ENCODE results near the gene BCDIN3D. TPM values are rescaled to one million over a fixed set of nuclear protein-coding genes. Genes with fewer than 3 reads are reported as not detected.

BCDIN3D gene
- total RNA-seq, 1 experiment from 2014 or later = 4.8 TPM

DNA sequence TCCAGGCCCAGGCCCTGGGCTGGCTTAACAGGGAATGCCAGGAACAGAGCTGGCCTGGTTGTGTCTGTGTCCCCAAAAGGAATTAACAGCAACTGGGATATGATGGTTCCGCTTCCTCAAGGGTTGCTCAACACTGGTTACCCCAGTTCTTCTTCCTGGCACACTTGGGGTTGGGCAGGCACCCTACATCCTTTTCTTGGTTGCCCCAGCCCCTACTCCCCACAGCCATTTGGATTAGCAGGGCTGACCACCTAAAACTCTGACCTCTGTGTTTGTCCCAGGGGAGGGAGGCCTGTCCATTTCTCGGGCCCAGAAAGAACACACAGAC lies 45.5 kb downstream of the BCDIN3D start:
- CTCF ChIA-PET = no interaction called here
- TF ChIP-seq TCF7L2 (IDR thresholded peaks at IDR 0.05; ENCODE audit: low read depth, low read length) (no peak), POLR2AphosphoS5 (IDR thresholded peaks at IDR 0.05; ENCODE audit: low read depth, low read length) (no peak), SIN3A (IDR thresholded peaks at IDR 0.05; ENCODE audit: borderline replicate concordance, insufficient read depth, low read depth, low read length) (no peak)
- TF ChIP-seq, protein P1, sequence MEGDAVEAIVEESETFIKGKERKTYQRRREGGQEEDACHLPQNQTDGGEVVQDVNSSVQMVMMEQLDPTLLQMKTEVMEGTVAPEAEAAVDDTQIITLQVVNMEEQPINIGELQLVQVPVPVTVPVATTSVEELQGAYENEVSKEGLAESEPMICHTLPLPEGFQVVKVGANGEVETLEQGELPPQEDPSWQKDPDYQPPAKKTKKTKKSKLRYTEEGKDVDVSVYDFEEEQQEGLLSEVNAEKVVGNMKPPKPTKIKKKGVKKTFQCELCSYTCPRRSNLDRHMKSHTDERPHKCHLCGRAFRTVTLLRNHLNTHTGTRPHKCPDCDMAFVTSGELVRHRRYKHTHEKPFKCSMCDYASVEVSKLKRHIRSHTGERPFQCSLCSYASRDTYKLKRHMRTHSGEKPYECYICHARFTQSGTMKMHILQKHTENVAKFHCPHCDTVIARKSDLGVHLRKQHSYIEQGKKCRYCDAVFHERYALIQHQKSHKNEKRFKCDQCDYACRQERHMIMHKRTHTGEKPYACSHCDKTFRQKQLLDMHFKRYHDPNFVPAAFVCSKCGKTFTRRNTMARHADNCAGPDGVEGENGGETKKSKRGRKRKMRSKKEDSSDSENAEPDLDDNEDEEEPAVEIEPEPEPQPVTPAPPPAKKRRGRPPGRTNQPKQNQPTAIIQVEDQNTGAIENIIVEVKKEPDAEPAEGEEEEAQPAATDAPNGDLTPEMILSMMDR (IDR thresholded peaks at IDR 0.05) = no peak
- TF ChIP-seq, protein P2, sequence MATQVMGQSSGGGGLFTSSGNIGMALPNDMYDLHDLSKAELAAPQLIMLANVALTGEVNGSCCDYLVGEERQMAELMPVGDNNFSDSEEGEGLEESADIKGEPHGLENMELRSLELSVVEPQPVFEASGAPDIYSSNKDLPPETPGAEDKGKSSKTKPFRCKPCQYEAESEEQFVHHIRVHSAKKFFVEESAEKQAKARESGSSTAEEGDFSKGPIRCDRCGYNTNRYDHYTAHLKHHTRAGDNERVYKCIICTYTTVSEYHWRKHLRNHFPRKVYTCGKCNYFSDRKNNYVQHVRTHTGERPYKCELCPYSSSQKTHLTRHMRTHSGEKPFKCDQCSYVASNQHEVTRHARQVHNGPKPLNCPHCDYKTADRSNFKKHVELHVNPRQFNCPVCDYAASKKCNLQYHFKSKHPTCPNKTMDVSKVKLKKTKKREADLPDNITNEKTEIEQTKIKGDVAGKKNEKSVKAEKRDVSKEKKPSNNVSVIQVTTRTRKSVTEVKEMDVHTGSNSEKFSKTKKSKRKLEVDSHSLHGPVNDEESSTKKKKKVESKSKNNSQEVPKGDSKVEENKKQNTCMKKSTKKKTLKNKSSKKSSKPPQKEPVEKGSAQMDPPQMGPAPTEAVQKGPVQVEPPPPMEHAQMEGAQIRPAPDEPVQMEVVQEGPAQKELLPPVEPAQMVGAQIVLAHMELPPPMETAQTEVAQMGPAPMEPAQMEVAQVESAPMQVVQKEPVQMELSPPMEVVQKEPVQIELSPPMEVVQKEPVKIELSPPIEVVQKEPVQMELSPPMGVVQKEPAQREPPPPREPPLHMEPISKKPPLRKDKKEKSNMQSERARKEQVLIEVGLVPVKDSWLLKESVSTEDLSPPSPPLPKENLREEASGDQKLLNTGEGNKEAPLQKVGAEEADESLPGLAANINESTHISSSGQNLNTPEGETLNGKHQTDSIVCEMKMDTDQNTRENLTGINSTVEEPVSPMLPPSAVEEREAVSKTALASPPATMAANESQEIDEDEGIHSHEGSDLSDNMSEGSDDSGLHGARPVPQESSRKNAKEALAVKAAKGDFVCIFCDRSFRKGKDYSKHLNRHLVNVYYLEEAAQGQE (IDR thresholded peaks at IDR 0.05; ENCODE audit: insufficient read depth in 1 of 2, low read depth in 2 of 2, low read length in 1 of 2) = no peak
- no peak overlapping the region for H3K27ac ChIP-seq (ENCODE audit: low read length)
- H3K4me1 ChIP-seq (ENCODE audit: control insufficient read depth, insufficient read depth, low read length) = no peaks in the 10 kb centered on the region
- no peaks in the 10 kb centered on the region for H3K9me3 ChIP-seq (ENCODE audit: control insufficient read depth, insufficient read depth, low read depth, low read length)
- H3K36me3 ChIP-seq (ENCODE audit: control insufficient read depth, insufficient read depth, low read length) = no peaks in the 10 kb centered on the region
- H3K4me3 ChIP-seq (ENCODE audit: low read depth in 2 of 2, low read length in 2 of 2) = no peak overlapping the region
- intact Hi-C loops (cut with micrococcal nuclease; ENCODE audit: unreplicated experiment) (no loop called here), in situ Hi-C loops (cut with HindIII; ENCODE audit: low pct_unique_long_range_greater_than_20kb, low sequenced_read_pairs) (no loop called here)
- POLR2A ChIA-PET = no interaction called here
- ATAC-seq (no peak), DNase-seq (ENCODE audit: low read depth, low spot score) (no peak)
- BruUV-seq (replicated peaks) = no TSS peak
- no peaks in the 10 kb centered on the region for H3K27me3 ChIP-seq (ENCODE audit: control insufficient read depth, insufficient read depth, low read length)

DNA sequence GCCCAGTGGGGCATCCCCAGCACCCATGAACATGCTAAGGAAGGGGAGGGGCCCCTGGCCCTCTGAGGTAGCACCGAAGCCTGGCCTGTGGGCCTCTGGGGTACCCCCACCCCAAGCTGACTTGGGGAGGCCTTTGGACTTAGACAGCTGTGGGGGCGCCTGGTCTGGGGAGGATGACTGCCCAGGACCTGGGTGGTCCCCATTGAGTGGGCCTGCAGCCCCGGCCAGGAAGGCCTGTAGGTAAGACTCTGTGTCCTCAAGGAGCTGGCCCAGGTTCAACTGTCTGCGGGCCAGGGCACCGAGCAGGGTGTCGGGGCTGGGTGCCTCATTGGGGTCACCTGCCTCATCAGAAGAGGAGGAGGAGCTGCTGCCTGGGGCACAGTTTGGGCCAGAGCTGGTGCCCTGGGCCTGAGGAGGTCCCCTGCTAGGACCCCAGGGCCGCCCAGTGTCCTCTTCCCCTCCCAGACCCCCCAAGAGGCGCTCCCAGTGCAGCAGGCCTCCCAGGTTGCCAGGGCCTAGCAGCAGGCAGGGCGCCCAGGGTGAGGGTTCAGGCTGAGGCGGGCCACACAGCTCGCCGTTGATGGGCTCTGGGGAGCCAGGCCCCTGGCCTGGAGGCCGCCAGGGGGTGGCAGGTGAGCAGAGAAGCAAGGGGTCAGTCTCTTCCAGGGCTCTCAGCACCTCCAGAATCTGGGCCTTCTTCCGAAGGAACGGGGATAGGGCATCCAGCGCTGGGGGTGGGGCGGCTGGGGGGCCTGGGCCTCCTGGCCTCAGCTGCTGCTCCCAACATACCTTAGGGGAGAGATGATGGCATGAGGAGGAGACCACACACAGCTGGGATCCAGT lies 46.1 kb downstream of the BCDIN3D start:
- in situ Hi-C loops (cut with HindIII; ENCODE audit: low pct_unique_long_range_greater_than_20kb, low sequenced_read_pairs) = no loop called here
- DNase-seq (ENCODE audit: low read depth, low spot score) = no peak
- Histone ChIP-seq H3K4me1 (ENCODE audit: control insufficient read depth, insufficient read depth, low read length) (no peaks in the 10 kb centered on the region), H3K9me3 (ENCODE audit: control insufficient read depth, insufficient read depth, low read depth, low read length) (no peaks in the 10 kb centered on the region), H3K27ac (ENCODE audit: low read length) (no peak overlapping the region), H3K4me3 (ENCODE audit: low read depth in 2 of 2, low read length in 2 of 2) (no peak overlapping the region), H3K36me3 (ENCODE audit: control insufficient read depth, insufficient read depth, low read length) (no peaks in the 10 kb centered on the region), H3K27me3 (ENCODE audit: control insufficient read depth, insufficient read depth, low read length) (no peaks in the 10 kb centered on the region)
- ChIA-PET CTCF (no interaction called here), POLR2A (no interaction called here)
- no TSS peak for BruUV-seq (replicated peaks)
- no peak for ATAC-seq
- TF ChIP-seq, protein P1 (IDR thresholded peaks at IDR 0.05) = no peak
- TF ChIP-seq, protein P2 (IDR thresholded peaks at IDR 0.05; ENCODE audit: insufficient read depth in 1 of 2, low read depth in 2 of 2, low read length in 1 of 2) = no peak
- TF ChIP-seq TCF7L2 (IDR thresholded peaks at IDR 0.05; ENCODE audit: low read depth, low read length) = no peak
- no peak for TF ChIP-seq SIN3A (IDR thresholded peaks at IDR 0.05; ENCODE audit: borderline replicate concordance, insufficient read depth, low read depth, low read length)
- no peak for TF ChIP-seq POLR2AphosphoS5 (IDR thresholded peaks at IDR 0.05; ENCODE audit: low read depth, low read length)
- intact Hi-C loops (cut with micrococcal nuclease; ENCODE audit: unreplicated experiment) = no loop called here

Measured in Panc1 (cell line).